Measurements from ENCODE around the gene DNAJC10. TPM values are rescaled to one million over a fixed set of nuclear protein-coding genes. Genes with fewer than 3 reads are reported as not detected.

The DNAJC10 gene
- total RNA-seq, 2 experiments from 2014 or later, result 117 to 227 TPM

GRCh38 chr2:182824767-182825158 lies 108.7 kb downstream of the DNAJC10 start:
- DNase-seq (ENCODE audit: low spot score), result no peak
- no TSS peak for BruUV-seq (replicated peaks)
- Histone ChIP-seq H3K9me2 (ENCODE audit: insufficient read depth, low read length) (no peaks in the 10 kb centered on the region), H3K27ac (ENCODE audit: low read depth, low read length, poor library complexity, severe bottlenecking) (no peak overlapping the region), H3K79me2 (ENCODE audit: insufficient read depth, low read depth, low read length) (no peaks in the 10 kb centered on the region), H3K4me3 (ENCODE audit: low read depth, low read length, poor library complexity, severe bottlenecking) (no peak overlapping the region), H2AFZ (ENCODE audit: low read length) (peak overlapping the region; percentile 23; the same call in 1 of the 2 replicates), H3K9me3 (ENCODE audit: low read length) (no peaks in the 10 kb centered on the region), H4K20me1 (ENCODE audit: insufficient read depth, low read length) (no peaks in the 10 kb centered on the region), H3K4me1 (ENCODE audit: insufficient read depth, low read length, poor library complexity, severe bottlenecking) (no peaks in the 10 kb centered on the region), H3K36me3 (ENCODE audit: insufficient read depth, low read length) (no peaks in the 10 kb centered on the region), H3K4me2 (ENCODE audit: low read length) (no peak overlapping the region)
- TF ChIP-seq EZH2phosphoT487 (IDR thresholded peaks at IDR 0.05; ENCODE audit: borderline replicate concordance, low read depth, low read length) (no peak), CTCF (conservative IDR thresholded peaks at IDR 0.05; ENCODE audit: low read length) (no peak)
- ChIA-PET CTCF (ENCODE audit: unreplicated experiment) (no interaction called here), POLR2A (interaction anchor here (0.6 to 2.4 kb wide), 5 partner anchors 18 to 159 kb away, joined by 3 to 7 read pairs (median 4); no protein-coding TSS in a partner anchor)
- intact Hi-C loops (cut with micrococcal nuclease; ENCODE audit: unreplicated experiment), result no loop called here

GRCh38 chr2:182826064-182826463 lies 110.0 kb downstream of the DNAJC10 start:
- Histone ChIP-seq H2AFZ (ENCODE audit: low read length) (peak overlapping the region; percentile 62; the same call in 1 of the 2 replicates), H3K4me1 (ENCODE audit: insufficient read depth, low read length, poor library complexity, severe bottlenecking) (no peaks in the 10 kb centered on the region), H3K4me2 (ENCODE audit: low read length) (no peak overlapping the region), H3K9me3 (ENCODE audit: low read length) (no peaks in the 10 kb centered on the region), H3K36me3 (ENCODE audit: insufficient read depth, low read length) (no peaks in the 10 kb centered on the region), H3K4me3 (ENCODE audit: low read depth, low read length, poor library complexity, severe bottlenecking) (no peak overlapping the region), H3K9me2 (ENCODE audit: insufficient read depth, low read length) (no peaks in the 10 kb centered on the region), H4K20me1 (ENCODE audit: insufficient read depth, low read length) (no peaks in the 10 kb centered on the region), H3K27ac (ENCODE audit: low read depth, low read length, poor library complexity, severe bottlenecking) (no peak overlapping the region), H3K79me2 (ENCODE audit: insufficient read depth, low read depth, low read length) (no peaks in the 10 kb centered on the region)
- intact Hi-C loops (cut with micrococcal nuclease; ENCODE audit: unreplicated experiment), result no loop called here
- TF ChIP-seq CTCF (conservative IDR thresholded peaks at IDR 0.05; ENCODE audit: low read length) (no peak), EZH2phosphoT487 (IDR thresholded peaks at IDR 0.05; ENCODE audit: borderline replicate concordance, low read depth, low read length) (no peak)
- no peak for DNase-seq (ENCODE audit: low spot score)
- POLR2A ChIA-PET, result interaction anchor here (0.6 to 2.4 kb wide), 5 partner anchors 8 to 111 kb away, joined by 3 to 7 read pairs (median 3); no protein-coding TSS in a partner anchor
- no TSS peak for BruUV-seq (replicated peaks)
- CTCF ChIA-PET (ENCODE audit: unreplicated experiment), result no interaction called here

GRCh38 chr2:182826496-182826895 lies 110.4 kb downstream of the DNAJC10 start:
- Histone ChIP-seq H3K79me2 (ENCODE audit: insufficient read depth, low read depth, low read length) (no peaks in the 10 kb centered on the region), H3K9me3 (ENCODE audit: low read length) (no peaks in the 10 kb centered on the region), H3K4me1 (ENCODE audit: insufficient read depth, low read length, poor library complexity, severe bottlenecking) (no peaks in the 10 kb centered on the region), H3K36me3 (ENCODE audit: insufficient read depth, low read length) (no peaks in the 10 kb centered on the region), H3K27ac (ENCODE audit: low read depth, low read length, poor library complexity, severe bottlenecking) (no peak overlapping the region), H3K9me2 (ENCODE audit: insufficient read depth, low read length) (no peaks in the 10 kb centered on the region), H4K20me1 (ENCODE audit: insufficient read depth, low read length) (no peaks in the 10 kb centered on the region), H2AFZ (ENCODE audit: low read length) (peak overlapping the region; percentile 62), H3K4me2 (ENCODE audit: low read length) (no peak overlapping the region), H3K4me3 (ENCODE audit: low read depth, low read length, poor library complexity, severe bottlenecking) (no peak overlapping the region)
- BruUV-seq (replicated peaks), result no TSS peak
- ChIA-PET CTCF (ENCODE audit: unreplicated experiment) (no interaction called here), POLR2A (interaction anchor here (0.6 to 2.4 kb wide), 3 partner anchors 8 to 273 kb away, joined by 3 to 7 read pairs (median 3); no protein-coding TSS in a partner anchor)
- no peak for DNase-seq (ENCODE audit: low spot score)
- intact Hi-C loops (cut with micrococcal nuclease; ENCODE audit: unreplicated experiment), result no loop called here
- TF ChIP-seq EZH2phosphoT487 (IDR thresholded peaks at IDR 0.05; ENCODE audit: borderline replicate concordance, low read depth, low read length) (no peak), CTCF (conservative IDR thresholded peaks at IDR 0.05; ENCODE audit: low read length) (no peak)
